HG03378 (cell line): Measurements from ENCODE around the gene EME2.

Experiments
- ATAC-seq: cut with Tn5 transposase; IDR thresholded peaks from one replicate; pipeline ENCODE4 v1.9.1; 2021; ENCODE audit warnings: mild to moderate bottlenecking, moderate library complexity; ENCODE audit not compliant: unreplicated experiment

The EME2 gene

GRCh38 chr16:1745181-1745899, 27.3 kb upstream of the EME2 start:
- ATAC-seq = no peak

DNA sequence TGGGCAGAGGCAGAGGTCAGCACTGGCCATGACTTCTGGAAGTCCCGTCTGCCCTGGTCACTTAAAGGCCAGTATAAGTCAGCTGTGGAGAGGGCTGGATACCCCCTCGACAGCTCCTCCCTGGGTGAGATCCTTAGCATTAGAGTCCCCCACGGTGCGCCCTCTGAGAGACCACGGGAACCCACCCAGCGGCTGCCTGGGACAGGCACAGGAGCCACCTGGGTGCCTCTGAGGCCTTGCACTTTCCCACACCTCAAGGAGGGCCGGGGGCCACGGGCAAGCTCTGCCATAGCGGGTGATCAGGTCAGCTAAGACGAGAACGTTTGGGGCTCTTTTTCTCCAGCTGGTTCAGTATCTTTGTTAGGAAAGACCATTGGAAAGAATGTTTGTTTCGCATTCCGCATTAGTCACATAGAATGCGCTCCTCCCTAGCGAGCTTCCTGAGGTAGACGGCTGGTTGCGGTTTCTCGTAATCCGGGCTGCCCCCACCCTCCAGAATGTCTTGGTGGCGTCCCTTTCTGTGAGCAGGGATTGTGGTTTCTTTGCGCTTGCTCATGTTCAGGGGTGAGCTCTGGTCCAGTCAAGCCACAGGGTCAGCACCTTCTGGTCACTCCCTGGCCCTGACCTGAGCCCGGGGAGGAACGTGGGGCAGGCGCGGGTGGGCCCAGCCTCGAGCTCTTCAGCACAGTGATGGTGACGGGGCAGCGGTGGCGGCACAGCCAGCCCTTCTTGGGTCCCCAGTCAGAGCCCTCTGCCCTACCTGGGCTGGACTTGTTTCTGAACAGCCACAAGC, 26.5 kb upstream of the EME2 start:
- ATAC-seq = no peak

GRCh38 chr16:1746693-1747195, 25.9 kb upstream of the EME2 start:
- no peak for ATAC-seq

GRCh38 chr16:1747934-1748333, 24.7 kb upstream of the EME2 start:
- no peak for ATAC-seq

GRCh38 chr16:1749152-1750117, 23.2 kb upstream of the EME2 start:
- ATAC-seq = no peak

DNA sequence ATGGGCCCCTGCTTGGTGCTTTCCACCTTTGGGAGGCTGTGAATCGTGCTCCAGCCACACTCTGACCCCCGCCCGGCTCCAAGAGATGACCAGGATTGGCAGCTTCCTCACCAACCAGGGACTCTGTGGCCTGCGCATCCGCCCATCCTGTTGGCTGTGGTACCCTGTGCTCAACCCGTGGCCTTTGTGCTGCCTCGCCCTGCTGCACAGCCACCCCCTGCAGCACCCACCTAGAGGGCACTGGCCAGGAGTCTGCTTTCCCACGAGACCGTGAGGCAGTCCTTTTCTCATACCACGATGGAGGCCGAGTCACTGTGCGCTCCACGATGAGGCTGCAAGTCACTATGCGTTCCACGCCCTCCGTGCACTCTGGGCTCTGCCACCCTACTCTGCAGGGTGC, 20.7 kb upstream of the EME2 start:
- ATAC-seq = no peak

GRCh38 chr16:1752853-1753252, 19.8 kb upstream of the EME2 start:
- no peak for ATAC-seq

GRCh38 chr16:1754204-1754603, 18.4 kb upstream of the EME2 start:
- no peak for ATAC-seq

GRCh38 chr16:1757714-1758461, 14.7 kb upstream of the EME2 start:
- ATAC-seq = no peak

DNA sequence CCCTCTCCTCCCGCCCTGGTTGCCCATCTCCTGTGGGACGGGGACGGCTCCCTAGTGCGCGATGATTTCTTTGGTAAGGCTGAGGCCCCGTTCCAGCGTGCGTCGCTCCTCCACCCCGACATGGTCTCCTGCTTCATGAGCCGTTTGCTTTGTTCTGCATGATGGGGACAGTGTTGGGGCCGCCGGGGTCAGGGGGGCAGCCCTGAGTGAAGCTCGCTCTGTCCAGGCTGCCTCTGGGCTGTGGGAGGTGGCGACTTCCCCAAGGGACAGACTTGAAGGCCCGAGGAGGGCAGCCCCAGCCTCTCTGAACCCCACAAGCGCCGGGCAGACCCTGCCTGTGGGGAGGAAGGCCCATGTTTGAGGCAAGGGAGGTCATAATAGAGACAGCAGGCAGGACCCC, 13.7 kb upstream of the EME2 start:
- ATAC-seq = no peak

DNA sequence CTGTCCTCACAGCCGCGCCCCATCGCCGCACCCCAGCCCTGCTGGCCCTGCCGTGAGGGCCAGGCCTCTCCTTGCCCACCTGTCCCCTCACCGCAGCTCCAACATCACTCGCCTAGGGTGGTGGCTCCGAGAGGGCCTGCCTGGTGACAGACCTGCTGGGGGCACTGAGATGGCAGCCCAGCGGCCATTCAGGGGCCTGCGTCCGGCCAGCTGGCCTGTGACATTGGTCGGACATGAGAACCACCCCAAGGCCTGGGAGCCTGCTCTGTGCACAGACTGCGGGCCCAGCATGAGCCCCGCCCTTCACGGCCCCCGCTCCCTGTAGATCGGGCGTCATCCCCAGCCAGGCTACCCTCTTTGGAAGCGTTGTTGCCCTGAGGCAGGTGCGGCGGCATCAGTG, 13.1 kb upstream of the EME2 start:
- ATAC-seq = no peak

DNA sequence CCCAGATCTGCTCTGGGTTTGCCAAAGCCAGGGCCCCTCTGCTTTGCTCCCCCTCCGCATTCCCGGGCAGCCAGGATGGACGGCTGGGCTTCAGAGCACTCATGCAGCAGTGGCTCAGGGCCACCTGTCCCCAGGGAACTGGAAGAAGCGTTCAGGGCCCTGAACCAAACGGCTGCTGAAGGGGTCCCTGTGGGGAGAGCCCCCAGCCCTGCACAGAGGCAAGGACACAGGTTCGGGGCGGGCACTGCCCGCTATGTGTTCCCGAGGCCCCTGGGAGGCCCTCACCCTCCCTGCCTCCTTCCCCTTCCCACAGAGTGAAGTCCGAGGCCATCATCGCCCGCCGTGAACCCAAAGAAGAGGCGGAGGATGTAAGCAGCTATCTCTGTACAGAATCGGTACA, 11.7 kb upstream of the EME2 start:
- ATAC-seq = no peak

DNA sequence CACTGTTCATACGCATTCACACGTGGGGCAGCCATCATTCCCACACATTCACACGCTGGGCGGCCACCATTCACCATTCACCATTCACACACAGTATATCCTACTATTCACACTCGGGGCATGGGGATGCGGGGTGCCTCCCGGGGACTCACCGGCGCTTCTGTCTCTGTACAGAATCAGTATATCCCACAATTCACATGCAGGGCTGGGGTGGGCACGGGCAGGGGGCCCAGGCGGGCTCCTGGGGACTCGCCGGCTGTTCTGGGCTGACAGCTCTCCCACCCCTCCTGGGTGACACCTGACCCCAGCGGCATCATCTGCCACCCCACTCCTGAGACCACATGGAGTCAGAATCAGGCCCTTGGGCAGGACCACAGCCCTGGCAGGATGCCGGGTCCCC, 10.9 kb upstream of the EME2 start:
- ATAC-seq = no peak

GRCh38 chr16:1762196-1762878, 10.3 kb upstream of the EME2 start:
- ATAC-seq = no peak

- ATAC-seq = no peak
These were observed 9.6 kb upstream of the EME2 start for GRCh38 chr16:1762879-1763520.

DNA sequence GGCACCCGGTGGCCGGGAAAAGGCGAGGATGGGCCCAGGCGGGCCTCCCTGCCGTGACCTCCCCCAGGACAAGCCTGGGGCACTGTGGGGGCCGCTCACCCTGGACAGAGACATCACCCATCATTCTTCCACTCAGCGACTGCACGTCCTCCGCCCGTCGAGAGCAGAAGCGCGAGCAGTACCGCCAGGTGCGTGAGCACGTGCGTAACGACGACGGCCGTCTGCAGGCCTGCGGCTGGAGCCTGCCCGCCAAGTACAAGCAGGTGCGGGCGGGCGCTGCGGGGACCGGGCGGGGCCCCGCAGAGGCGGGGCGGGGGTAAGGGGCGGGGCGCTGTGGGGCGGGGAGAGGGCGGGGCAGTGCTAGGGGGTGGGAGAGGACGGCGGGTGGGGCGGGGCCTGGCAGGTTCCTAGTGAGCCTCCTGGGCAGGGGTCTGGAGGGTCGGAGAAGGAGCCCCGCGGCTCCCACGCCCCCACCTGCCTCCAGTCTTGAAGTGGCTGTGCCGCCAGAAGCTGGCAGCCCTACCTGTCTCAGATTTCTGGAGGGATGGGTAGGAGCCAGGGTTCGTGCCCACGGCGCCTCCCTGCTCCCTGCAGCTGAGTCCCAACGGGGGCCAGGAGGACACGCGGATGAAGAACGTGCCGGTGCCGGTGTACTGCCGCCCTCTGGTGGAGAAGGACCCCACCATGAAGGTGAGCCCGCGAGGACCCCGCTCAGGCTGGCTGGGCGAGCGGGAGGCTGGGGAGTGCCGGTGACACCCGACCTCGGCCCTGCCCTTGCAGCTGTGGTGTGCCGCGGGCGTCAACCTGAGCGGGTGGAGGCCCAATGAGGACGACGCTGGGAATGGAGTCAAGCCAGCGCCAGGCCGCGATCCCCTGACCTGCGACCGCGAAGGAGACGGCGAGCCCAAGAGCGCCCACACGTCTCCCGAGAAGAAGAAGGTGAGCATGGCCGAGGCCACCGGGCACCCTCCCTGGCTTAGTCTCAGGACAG, 8.8 kb upstream of the EME2 start:
- ATAC-seq = no peak

- no peak for ATAC-seq
These were observed 7.6 kb upstream of the EME2 start for GRCh38 chr16:1764971-1765370.

DNA sequence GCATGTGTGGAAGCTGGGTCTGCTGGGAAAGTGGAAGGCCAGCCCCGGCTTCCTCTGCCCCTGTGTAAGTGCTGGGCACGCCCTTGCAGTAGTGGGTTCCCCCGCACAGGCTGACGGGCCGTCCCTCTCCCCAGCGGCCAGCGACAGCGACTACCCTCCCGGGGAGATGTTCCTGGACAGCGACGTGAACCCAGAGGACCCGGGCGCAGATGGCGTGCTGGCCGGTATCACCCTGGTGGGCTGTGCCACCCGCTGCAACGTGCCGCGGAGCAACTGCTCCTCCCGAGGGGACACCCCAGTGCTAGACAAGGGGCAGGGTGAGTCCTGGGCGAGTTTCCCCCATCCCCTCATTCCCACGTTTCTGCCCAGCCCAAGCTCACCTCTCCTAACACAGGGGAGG, 6.8 kb upstream of the EME2 start:
- no peak for ATAC-seq
